ENCODE results near the gene PAQR3.

The PAQR3 gene

DNA sequence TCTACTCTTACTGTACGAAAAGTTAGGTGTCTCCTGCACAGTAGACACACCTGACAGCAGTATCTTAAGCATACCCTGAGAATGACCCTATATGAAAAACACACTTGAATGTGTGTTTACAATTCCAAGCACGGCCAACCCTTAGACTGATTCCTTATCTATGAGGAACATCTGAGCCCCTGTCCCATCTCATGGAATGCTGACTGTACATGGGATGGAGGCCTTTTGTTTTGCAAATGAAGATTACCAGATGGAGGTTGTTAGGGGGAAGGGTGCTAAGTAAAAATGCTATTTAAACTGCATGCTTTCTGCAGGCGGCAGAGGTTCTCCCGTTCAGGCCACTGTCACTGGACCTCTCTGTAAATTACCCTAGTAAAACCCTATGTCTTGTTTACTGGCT is 2.2 kb downstream of the PAQR3 start:
- no peak overlapping the region for H3K27ac ChIP-seq (ENCODE audit: low read depth, low read length)
- no peaks in the 10 kb centered on the region for H3F3A ChIP-seq (ENCODE audit: control insufficient read depth, insufficient read depth)
- H3K9me2 ChIP-seq (replicated peaks; ENCODE audit: control insufficient read depth, low read length) = no peaks in the 10 kb centered on the region
- no peaks in the 10 kb centered on the region for H3K9me3 ChIP-seq (ENCODE audit: control insufficient read depth, insufficient read depth, low read length)
- H3K4me2 ChIP-seq (ENCODE audit: low read length) = no peak overlapping the region; the same call in 1 of the 2 replicates
- TF ChIP-seq, protein P1, sequence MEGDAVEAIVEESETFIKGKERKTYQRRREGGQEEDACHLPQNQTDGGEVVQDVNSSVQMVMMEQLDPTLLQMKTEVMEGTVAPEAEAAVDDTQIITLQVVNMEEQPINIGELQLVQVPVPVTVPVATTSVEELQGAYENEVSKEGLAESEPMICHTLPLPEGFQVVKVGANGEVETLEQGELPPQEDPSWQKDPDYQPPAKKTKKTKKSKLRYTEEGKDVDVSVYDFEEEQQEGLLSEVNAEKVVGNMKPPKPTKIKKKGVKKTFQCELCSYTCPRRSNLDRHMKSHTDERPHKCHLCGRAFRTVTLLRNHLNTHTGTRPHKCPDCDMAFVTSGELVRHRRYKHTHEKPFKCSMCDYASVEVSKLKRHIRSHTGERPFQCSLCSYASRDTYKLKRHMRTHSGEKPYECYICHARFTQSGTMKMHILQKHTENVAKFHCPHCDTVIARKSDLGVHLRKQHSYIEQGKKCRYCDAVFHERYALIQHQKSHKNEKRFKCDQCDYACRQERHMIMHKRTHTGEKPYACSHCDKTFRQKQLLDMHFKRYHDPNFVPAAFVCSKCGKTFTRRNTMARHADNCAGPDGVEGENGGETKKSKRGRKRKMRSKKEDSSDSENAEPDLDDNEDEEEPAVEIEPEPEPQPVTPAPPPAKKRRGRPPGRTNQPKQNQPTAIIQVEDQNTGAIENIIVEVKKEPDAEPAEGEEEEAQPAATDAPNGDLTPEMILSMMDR (IDR thresholded peaks at IDR 0.05; ENCODE audit: low read depth, low read length, poor library complexity, severe bottlenecking) = no peak
- no peak for TF ChIP-seq EZH2phosphoT487 (IDR thresholded peaks at IDR 0.05; ENCODE audit: borderline replicate concordance, low read length)
- no peak overlapping the region for H3K4me3 ChIP-seq (ENCODE audit: low read length)
- no peaks in the 10 kb centered on the region for H4K20me1 ChIP-seq (ENCODE audit: control insufficient read depth, insufficient read depth, low read depth, low read length)
- peaks cover 6% of the 10 kb centered on the region; the same call in 1 of the 2 replicates for H3K36me3 ChIP-seq (ENCODE audit: control insufficient read depth, low read length)
- peaks cover 24% of the 10 kb centered on the region for H3K79me2 ChIP-seq (ENCODE audit: control insufficient read depth, low read length)
- no peaks in the 10 kb centered on the region for H3K27me3 ChIP-seq (ENCODE audit: control insufficient read depth, low read length)
- peaks cover 23% of the 10 kb centered on the region for H3K4me1 ChIP-seq (ENCODE audit: control insufficient read depth, low read length)

DNA sequence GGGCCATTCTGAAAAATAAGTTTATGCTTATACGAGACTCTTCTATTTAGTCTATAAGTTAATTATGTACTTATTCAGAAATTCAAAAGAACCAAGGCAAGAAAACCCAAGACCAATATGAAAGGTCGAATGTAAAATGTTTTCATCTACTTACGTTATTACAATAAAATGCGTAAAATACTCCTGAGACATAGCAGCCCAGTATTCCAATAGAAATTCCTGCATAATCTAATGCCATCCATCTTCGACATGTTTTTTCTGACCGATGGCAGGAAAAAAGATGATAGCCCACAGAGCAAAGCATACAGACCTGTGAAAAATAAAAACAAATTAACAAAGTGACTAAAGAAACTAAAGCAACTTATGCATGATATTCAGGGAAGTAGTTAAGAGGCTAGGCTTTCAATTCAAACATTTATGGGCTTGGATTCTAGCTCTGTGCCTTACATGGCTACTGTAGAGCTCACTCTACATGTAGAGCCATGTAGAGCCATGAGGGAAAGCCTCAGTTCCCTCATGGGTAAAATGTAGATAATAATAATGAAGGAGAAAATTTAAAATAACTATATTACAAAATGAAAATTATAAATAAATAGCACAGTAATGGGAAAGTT is 9.1 kb downstream of the PAQR3 start:
- H3K27ac ChIP-seq (ENCODE audit: low read depth, low read length) = no peak overlapping the region
- no peak overlapping the region for H3K4me2 ChIP-seq (ENCODE audit: low read length)
- H3K4me1 ChIP-seq (ENCODE audit: control insufficient read depth, low read length) = no peaks in the 10 kb centered on the region
- no peaks in the 10 kb centered on the region for H3K9me2 ChIP-seq (replicated peaks; ENCODE audit: control insufficient read depth, low read length)
- H3K36me3 ChIP-seq (ENCODE audit: control insufficient read depth, low read length) = peaks cover 32% of the 10 kb centered on the region
- H4K20me1 ChIP-seq (ENCODE audit: control insufficient read depth, insufficient read depth, low read depth, low read length) = no peaks in the 10 kb centered on the region
- H3F3A ChIP-seq (ENCODE audit: control insufficient read depth, insufficient read depth) = no peaks in the 10 kb centered on the region
- no peak overlapping the region for H3K4me3 ChIP-seq (ENCODE audit: low read length)
- no peaks in the 10 kb centered on the region for H3K27me3 ChIP-seq (ENCODE audit: control insufficient read depth, low read length)
- H3K79me2 ChIP-seq (ENCODE audit: control insufficient read depth, low read length) = no peaks in the 10 kb centered on the region
- TF ChIP-seq, protein P1 (IDR thresholded peaks at IDR 0.05; ENCODE audit: low read depth, low read length, poor library complexity, severe bottlenecking) = no peak
- TF ChIP-seq EZH2phosphoT487 (IDR thresholded peaks at IDR 0.05; ENCODE audit: borderline replicate concordance, low read length) = no peak
- no peaks in the 10 kb centered on the region for H3K9me3 ChIP-seq (ENCODE audit: control insufficient read depth, insufficient read depth, low read length)

DNA sequence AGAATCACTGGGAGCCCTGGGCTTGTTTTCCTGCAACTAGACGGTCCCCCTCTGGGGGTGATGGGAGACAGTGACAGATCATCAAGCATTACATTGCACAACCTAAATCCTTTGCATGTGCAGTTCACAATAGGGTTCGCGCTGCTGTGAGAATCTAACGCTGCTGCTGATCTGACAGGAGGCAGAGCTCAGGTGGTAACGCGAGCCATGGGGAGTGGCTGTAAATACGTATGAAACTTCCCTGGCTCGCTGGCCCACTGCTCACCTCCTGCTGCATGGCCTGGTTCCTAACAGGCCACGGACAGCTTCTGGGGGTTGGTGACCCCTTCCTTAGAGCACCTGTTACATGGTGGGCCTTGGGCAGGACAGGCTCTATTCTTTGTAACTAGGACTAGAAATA is 10.4 kb downstream of the PAQR3 start:
- Histone ChIP-seq H3K27ac (ENCODE audit: low read depth, low read length) (no peak overlapping the region), H3K79me2 (ENCODE audit: control insufficient read depth, low read length) (no peaks in the 10 kb centered on the region), H3K4me1 (ENCODE audit: control insufficient read depth, low read length) (no peaks in the 10 kb centered on the region), H3K36me3 (ENCODE audit: control insufficient read depth, low read length) (peaks cover 44% of the 10 kb centered on the region), H4K20me1 (ENCODE audit: control insufficient read depth, insufficient read depth, low read depth, low read length) (no peaks in the 10 kb centered on the region), H3K9me2 (replicated peaks; ENCODE audit: control insufficient read depth, low read length) (no peaks in the 10 kb centered on the region), H3K4me2 (ENCODE audit: low read length) (no peak overlapping the region), H3K4me3 (ENCODE audit: low read length) (no peak overlapping the region), H3K27me3 (ENCODE audit: control insufficient read depth, low read length) (no peaks in the 10 kb centered on the region), H3F3A (ENCODE audit: control insufficient read depth, insufficient read depth) (no peaks in the 10 kb centered on the region), H3K9me3 (ENCODE audit: control insufficient read depth, insufficient read depth, low read length) (no peaks in the 10 kb centered on the region)
- TF ChIP-seq EZH2phosphoT487 (IDR thresholded peaks at IDR 0.05; ENCODE audit: borderline replicate concordance, low read length) = no peak
- TF ChIP-seq, protein P1 (IDR thresholded peaks at IDR 0.05; ENCODE audit: low read depth, low read length, poor library complexity, severe bottlenecking) = no peak
